Measurements from ENCODE around the gene GRK7.

The GRK7 gene, protein sequence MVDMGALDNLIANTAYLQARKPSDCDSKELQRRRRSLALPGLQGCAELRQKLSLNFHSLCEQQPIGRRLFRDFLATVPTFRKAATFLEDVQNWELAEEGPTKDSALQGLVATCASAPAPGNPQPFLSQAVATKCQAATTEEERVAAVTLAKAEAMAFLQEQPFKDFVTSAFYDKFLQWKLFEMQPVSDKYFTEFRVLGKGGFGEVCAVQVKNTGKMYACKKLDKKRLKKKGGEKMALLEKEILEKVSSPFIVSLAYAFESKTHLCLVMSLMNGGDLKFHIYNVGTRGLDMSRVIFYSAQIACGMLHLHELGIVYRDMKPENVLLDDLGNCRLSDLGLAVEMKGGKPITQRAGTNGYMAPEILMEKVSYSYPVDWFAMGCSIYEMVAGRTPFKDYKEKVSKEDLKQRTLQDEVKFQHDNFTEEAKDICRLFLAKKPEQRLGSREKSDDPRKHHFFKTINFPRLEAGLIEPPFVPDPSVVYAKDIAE (N-terminal part only)

GRCh38 chr3:141763088-141763750 lies at the start of gene GRK7:
GRK7 (plus strand) TSS chr3:141763408; CDS start chr3:141778285, 14,877 bp downstream.
- H3K27me3 ChIP-seq (ENCODE audit: insufficient read depth, low read depth): no peaks in the 10 kb centered on the region

GRCh38 chr3:141714671-141715070 lies 48.5 kb upstream of the GRK7 start:
- TF ChIP-seq CTCF (conservative IDR thresholded peaks at IDR 0.05; ENCODE audit: low read depth, low read length): no peak
- Histone ChIP-seq H2AFZ (ENCODE audit: low read depth) (no peak overlapping the region), H4K20me1 (ENCODE audit: insufficient read depth) (no peaks in the 10 kb centered on the region), H3K4me1 (ENCODE audit: low read depth, poor library complexity, severe bottlenecking) (no peaks in the 10 kb centered on the region), H3K9ac (no peak overlapping the region), H3K36me3 (ENCODE audit: insufficient read depth) (no peaks in the 10 kb centered on the region), H3K27me3 (ENCODE audit: insufficient read depth, low read depth) (no peaks in the 10 kb centered on the region), H3K4me3 (IDR thresholded peaks at IDR 0.05; ENCODE audit: insufficient read depth, low read depth, low read length) (no peak overlapping the region), H3K27ac (no peak overlapping the region), H3K79me2 (ENCODE audit: insufficient read depth, low read depth) (no peaks in the 10 kb centered on the region), H3K4me2 (no peak overlapping the region)

More at GRCh38 chr3:141763088-141763750, at the start of gene GRK7:
- no peak within 1 kb of the TSS for H3K27ac ChIP-seq
- no peak within 1 kb of the TSS for H3K4me2 ChIP-seq
- no peak within 1 kb of the TSS for H3K4me3 ChIP-seq (IDR thresholded peaks at IDR 0.05; ENCODE audit: insufficient read depth, low read depth, low read length)
- H3K9ac ChIP-seq: no peak within 1 kb of the TSS
- no peak for TF ChIP-seq CTCF (conservative IDR thresholded peaks at IDR 0.05; ENCODE audit: low read depth, low read length)
- no peaks in the 10 kb centered on the region for H3K4me1 ChIP-seq (ENCODE audit: low read depth, poor library complexity, severe bottlenecking)
- H4K20me1 ChIP-seq (ENCODE audit: insufficient read depth): no peaks in the 10 kb centered on the region
- H3K79me2 ChIP-seq (ENCODE audit: insufficient read depth, low read depth): no peaks in the 10 kb centered on the region
- no peak within 1 kb of the TSS for H2AFZ ChIP-seq (ENCODE audit: low read depth)
- no peaks in the 10 kb centered on the region for H3K36me3 ChIP-seq (ENCODE audit: insufficient read depth)

DNA sequence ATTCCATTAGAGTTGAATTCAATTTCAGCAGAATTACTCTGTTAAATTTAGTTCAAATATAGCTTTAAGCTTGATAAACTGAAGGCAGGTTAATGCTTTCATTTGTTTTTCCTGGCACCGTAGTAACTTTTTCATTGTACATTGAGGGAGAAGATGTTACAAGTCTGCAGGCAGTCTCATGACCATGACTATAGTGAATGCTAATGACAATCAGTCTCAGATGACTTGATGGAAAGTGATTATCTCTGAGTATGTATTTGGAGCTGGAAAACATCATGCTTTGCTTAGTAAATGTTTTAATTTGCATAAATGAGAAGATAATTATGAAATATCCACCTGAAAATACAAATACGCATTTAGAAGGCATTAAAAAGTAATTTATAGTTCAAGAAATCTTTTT lies 41.1 kb upstream of the GRK7 start:
- Histone ChIP-seq H3K36me3 (ENCODE audit: insufficient read depth) (no peaks in the 10 kb centered on the region), H4K20me1 (ENCODE audit: insufficient read depth) (no peaks in the 10 kb centered on the region), H3K4me3 (IDR thresholded peaks at IDR 0.05; ENCODE audit: insufficient read depth, low read depth, low read length) (no peak overlapping the region), H3K9ac (no peak overlapping the region), H3K79me2 (ENCODE audit: insufficient read depth, low read depth) (no peaks in the 10 kb centered on the region), H3K4me2 (no peak overlapping the region), H2AFZ (ENCODE audit: low read depth) (no peak overlapping the region), H3K27me3 (ENCODE audit: insufficient read depth, low read depth) (no peaks in the 10 kb centered on the region), H3K27ac (no peak overlapping the region), H3K4me1 (ENCODE audit: low read depth, poor library complexity, severe bottlenecking) (no peaks in the 10 kb centered on the region)
- TF ChIP-seq CTCF (conservative IDR thresholded peaks at IDR 0.05; ENCODE audit: low read depth, low read length): no peak

DNA sequence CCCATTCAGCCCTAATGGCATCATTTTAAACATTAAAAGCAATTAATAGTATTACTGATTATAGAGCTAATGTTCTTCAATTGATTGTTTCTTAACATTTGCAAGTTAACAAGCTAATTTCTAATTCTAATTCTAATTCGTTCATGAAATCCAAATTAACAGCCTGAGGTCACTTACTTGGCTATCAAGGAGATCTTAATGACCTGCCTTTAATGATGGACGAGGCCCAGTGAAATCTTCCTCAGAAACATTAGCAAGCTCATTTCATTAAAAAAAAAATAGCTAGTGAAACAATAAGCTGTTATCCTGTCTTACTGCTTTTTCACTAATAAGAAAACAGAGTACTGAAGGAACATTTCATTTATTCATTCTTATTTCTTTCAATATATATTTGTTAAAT lies 40.6 kb upstream of the GRK7 start:
- H3K36me3 ChIP-seq (ENCODE audit: insufficient read depth): no peaks in the 10 kb centered on the region
- H3K4me1 ChIP-seq (ENCODE audit: low read depth, poor library complexity, severe bottlenecking): no peaks in the 10 kb centered on the region
- H3K79me2 ChIP-seq (ENCODE audit: insufficient read depth, low read depth): no peaks in the 10 kb centered on the region
- no peaks in the 10 kb centered on the region for H3K27me3 ChIP-seq (ENCODE audit: insufficient read depth, low read depth)
- H3K9ac ChIP-seq: no peak overlapping the region
- TF ChIP-seq CTCF (conservative IDR thresholded peaks at IDR 0.05; ENCODE audit: low read depth, low read length): no peak
- no peaks in the 10 kb centered on the region for H4K20me1 ChIP-seq (ENCODE audit: insufficient read depth)
- H2AFZ ChIP-seq (ENCODE audit: low read depth): no peak overlapping the region
- H3K27ac ChIP-seq: no peak overlapping the region
- no peak overlapping the region for H3K4me3 ChIP-seq (IDR thresholded peaks at IDR 0.05; ENCODE audit: insufficient read depth, low read depth, low read length)
- no peak overlapping the region for H3K4me2 ChIP-seq
